Prostate gland (tissue), 2 donors: ENCODE results near the gene CSNK2A1.

Experiments used
- CTCF ChIP-seq, 4 experiments: fragments of 200-600 bp in 2 of 4; fragments of 450-650 bp in 2 of 4; sonication (generic) in 2 of 4; IDR thresholded peaks; 1 replicate in 3 of 4; 2 replicates in 1 of 4; pipeline ENCODE4 v1.5.1; 2016 to 2019; ENCODE audit warnings: antibody characterized with exemption in 4 of 4, mild to moderate bottlenecking in 2 of 4, moderate library complexity in 2 of 4
- POLR2AphosphoS5 ChIP-seq: sonication (generic); formaldehyde crosslinking; IDR thresholded peaks from one replicate; pipeline ENCODE4 v1.6.1; 2017; ENCODE audit warnings: antibody characterized with exemption

- TF ChIP-seq CTCF (IDR thresholded peaks at IDR 0.05) (no peak), POLR2AphosphoS5 (no peak)
These were observed 21.7 kb downstream of the CSNK2A1 start for GRCh38 chr20:521860-522259.
